ENCODE data around the gene KRTAP4-8. TPM values are rescaled to one million over a fixed set of nuclear protein-coding genes. Genes with fewer than 3 reads are reported as not detected.
"Not testable (repeated sequence)": the region's sequence is repeated elsewhere in the genome, so short reads cannot be mapped to it uniquely, and the experiment has no call there.

KRTAP4-8 gene
- total RNA-seq, 1 experiment from 2014 or later: not detected

- POLR2A ChIA-PET: no interaction called here
- BruUV-seq (replicated peaks): no TSS peak
- intact Hi-C loops (cut with micrococcal nuclease; ENCODE audit: unreplicated experiment): no loop called here
- Histone ChIP-seq H3K27me3 (replicated peaks; ENCODE audit: control insufficient read depth, insufficient read depth, low read length) (no peaks in the 10 kb centered on the region), H3K4me3 (ENCODE audit: low read depth, low read length) (no peak overlapping the region), H3K36me3 (ENCODE audit: control insufficient read depth, insufficient read depth, low read length) (no peaks in the 10 kb centered on the region), H3K9me3 (peaks cover 24% of the 10 kb centered on the region), H3K4me1 (no peaks in the 10 kb centered on the region)
- CTCF ChIA-PET: interaction anchor here (0.6 kb wide), 1 partner anchor 48 kb away, joined by 5 read pairs; no protein-coding TSS in a partner anchor
- H3K9me3 Mint-ChIP-seq (ENCODE audit: unreplicated experiment): peaks cover 88% of the 10 kb centered on the region
- no peak overlapping the region for H3K27ac Mint-ChIP-seq (ENCODE audit: unreplicated experiment)
- TF ChIP-seq, protein P1, sequence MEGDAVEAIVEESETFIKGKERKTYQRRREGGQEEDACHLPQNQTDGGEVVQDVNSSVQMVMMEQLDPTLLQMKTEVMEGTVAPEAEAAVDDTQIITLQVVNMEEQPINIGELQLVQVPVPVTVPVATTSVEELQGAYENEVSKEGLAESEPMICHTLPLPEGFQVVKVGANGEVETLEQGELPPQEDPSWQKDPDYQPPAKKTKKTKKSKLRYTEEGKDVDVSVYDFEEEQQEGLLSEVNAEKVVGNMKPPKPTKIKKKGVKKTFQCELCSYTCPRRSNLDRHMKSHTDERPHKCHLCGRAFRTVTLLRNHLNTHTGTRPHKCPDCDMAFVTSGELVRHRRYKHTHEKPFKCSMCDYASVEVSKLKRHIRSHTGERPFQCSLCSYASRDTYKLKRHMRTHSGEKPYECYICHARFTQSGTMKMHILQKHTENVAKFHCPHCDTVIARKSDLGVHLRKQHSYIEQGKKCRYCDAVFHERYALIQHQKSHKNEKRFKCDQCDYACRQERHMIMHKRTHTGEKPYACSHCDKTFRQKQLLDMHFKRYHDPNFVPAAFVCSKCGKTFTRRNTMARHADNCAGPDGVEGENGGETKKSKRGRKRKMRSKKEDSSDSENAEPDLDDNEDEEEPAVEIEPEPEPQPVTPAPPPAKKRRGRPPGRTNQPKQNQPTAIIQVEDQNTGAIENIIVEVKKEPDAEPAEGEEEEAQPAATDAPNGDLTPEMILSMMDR (IDR thresholded peaks at IDR 0.05; ENCODE audit: insufficient read depth in 1 of 2, low read depth in 1 of 2, low read length in 1 of 2, severe bottlenecking in 1 of 2, unreplicated experiment in 1 of 2): no peak
- no peaks in the 10 kb centered on the region for H3K4me1 Mint-ChIP-seq (ENCODE audit: low read depth, unreplicated experiment)
- no peaks in the 10 kb centered on the region for H3K36me3 Mint-ChIP-seq (ENCODE audit: insufficient read depth, unreplicated experiment)
- no peak overlapping the region for H3K4me3 Mint-ChIP-seq (ENCODE audit: unreplicated experiment)
- H3K27me3 Mint-ChIP-seq (ENCODE audit: insufficient read depth, unreplicated experiment): no peaks in the 10 kb centered on the region
- no peak for DNase-seq
Measured at GRCh38 chr17:41141361-41141760, 43.4 kb upstream of the KRTAP4-8 start.

GRCh38 chr17:41140360-41141131 is 42.6 kb upstream of the KRTAP4-8 start, which contains the start of gene KRTAP4-6:
Gene KRTAP4-6, minus strand, starts transcription at chr17:41140544. Its CDS starts 57 bp downstream, at chr17:41140487.
- Histone ChIP-seq H3K27me3 (replicated peaks; ENCODE audit: control insufficient read depth, insufficient read depth, low read length) (no peaks in the 10 kb centered on the region), H3K9me3 (peaks cover 24% of the 10 kb centered on the region), H3K4me3 (ENCODE audit: low read depth, low read length) (no peak within 1 kb of the TSS), H3K36me3 (ENCODE audit: control insufficient read depth, insufficient read depth, low read length) (no peaks in the 10 kb centered on the region), H3K4me1 (no peaks in the 10 kb centered on the region)
- H3K36me3 Mint-ChIP-seq (ENCODE audit: insufficient read depth, unreplicated experiment): no peaks in the 10 kb centered on the region
- H3K4me3 Mint-ChIP-seq (ENCODE audit: unreplicated experiment): no peak within 1 kb of the TSS
- intact Hi-C loops (cut with micrococcal nuclease; ENCODE audit: unreplicated experiment): no loop called here
- no peak for DNase-seq
- BruUV-seq (replicated peaks): no TSS peak
- no peaks in the 10 kb centered on the region for H3K4me1 Mint-ChIP-seq (ENCODE audit: low read depth, unreplicated experiment)
- CTCF ChIA-PET: no interaction called here
- peaks cover 93% of the 10 kb centered on the region for H3K9me3 Mint-ChIP-seq (ENCODE audit: unreplicated experiment)
- POLR2A ChIA-PET: no interaction called here
- no peaks in the 10 kb centered on the region for H3K27me3 Mint-ChIP-seq (ENCODE audit: insufficient read depth, unreplicated experiment)
- no peak within 1 kb of the TSS for H3K27ac Mint-ChIP-seq (ENCODE audit: unreplicated experiment)
- TF ChIP-seq, protein P1 (IDR thresholded peaks at IDR 0.05; ENCODE audit: insufficient read depth in 1 of 2, low read depth in 1 of 2, low read length in 1 of 2, severe bottlenecking in 1 of 2, unreplicated experiment in 1 of 2): no peak

DNA sequence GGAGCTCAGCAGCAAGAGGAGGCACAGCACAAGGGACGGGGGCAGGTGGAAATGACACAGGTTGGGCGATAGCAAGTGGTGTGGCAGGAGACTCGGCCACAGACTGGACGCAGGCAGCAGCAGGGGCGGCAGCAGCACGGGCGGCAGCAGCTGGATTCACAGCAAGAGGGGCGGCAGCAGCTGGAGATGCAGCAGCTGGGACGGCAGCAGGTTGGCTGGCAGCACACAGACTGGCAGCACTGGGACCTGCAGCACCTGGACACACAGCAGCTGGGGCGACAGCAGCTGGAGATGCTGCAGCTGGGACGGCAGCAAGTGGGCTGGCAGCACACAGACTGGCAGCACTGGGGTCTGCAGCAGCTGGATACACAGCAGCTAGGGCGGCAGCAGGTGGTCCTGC is 41.9 kb upstream of the KRTAP4-8 start:
- intact Hi-C loops (cut with micrococcal nuclease; ENCODE audit: unreplicated experiment); H3K4me3 Mint-ChIP-seq (ENCODE audit: unreplicated experiment); H3K4me1 ChIP-seq; H3K27me3 Mint-ChIP-seq (ENCODE audit: insufficient read depth, unreplicated experiment); H3K36me3 Mint-ChIP-seq (ENCODE audit: insufficient read depth, unreplicated experiment); H3K27me3 ChIP-seq (replicated peaks; ENCODE audit: control insufficient read depth, insufficient read depth, low read length); CTCF ChIA-PET; H3K27ac Mint-ChIP-seq (ENCODE audit: unreplicated experiment); H3K4me3 ChIP-seq (ENCODE audit: low read depth, low read length); DNase-seq; H3K36me3 ChIP-seq (ENCODE audit: control insufficient read depth, insufficient read depth, low read length); H3K4me1 Mint-ChIP-seq (ENCODE audit: low read depth, unreplicated experiment); BruUV-seq (replicated peaks); POLR2A ChIA-PET: not testable (repeated sequence)
- H3K9me3 Mint-ChIP-seq (ENCODE audit: unreplicated experiment): peaks cover 87% of the 10 kb centered on the region
- H3K9me3 ChIP-seq: peaks cover 24% of the 10 kb centered on the region
